Activated CD4-positive, alpha-beta T cell treated with anti-CD3 and anti-CD28 coated beads, Interleukin-2, amount 10 ng/mL, durations not matched to agents 24 days and 14 days (primary cell): ENCODE measurements around the gene SCN2B. TPM values are rescaled to one million over a fixed set of nuclear protein-coding genes. Genes with fewer than 3 reads are reported as not detected.
A peak's percentile ranks its signal among the peaks of the same experiment; 100 is the strongest.

Experiments used
- DNase-seq: peaks from one replicate; pipeline ENCODE4 v3.0.0; 2022
- H3K27ac Mint-ChIP-seq: one replicate; pipeline ENCODE4 v1.8.0; 2022; ENCODE audit warnings: mild to moderate bottlenecking, mixed read lengths
- H3K27me3 Mint-ChIP-seq: one replicate; pipeline ENCODE4 v1.8.0; 2022; ENCODE audit warnings: mixed read lengths
- H3K36me3 Mint-ChIP-seq: one replicate; pipeline ENCODE4 v1.8.0; 2022; ENCODE audit warnings: low read depth, mild to moderate bottlenecking, mixed read lengths
- H3K4me1 Mint-ChIP-seq: one replicate; pipeline ENCODE4 v1.8.0; 2021; ENCODE audit warnings: mixed read lengths
- H3K4me3 Mint-ChIP-seq: one replicate; pipeline ENCODE4 v1.8.0; 2022; ENCODE audit warnings: mild to moderate bottlenecking, moderate library complexity, mixed read lengths
- H3K9me3 Mint-ChIP-seq: one replicate; pipeline ENCODE4 v1.8.0; 2021; ENCODE audit warnings: mixed read lengths
- intact Hi-C: fragments of 100-400 bp; cut with micrococcal nuclease; formaldehyde crosslinking; loops from one replicate; pipeline ENCODE4 v1.15.1; 2023
- total RNA-seq: library from RNA; stranded (reverse); gene quantifications from 2 replicates; pipeline ENCODE4 v1.2.3, GENCODE V29; 2022

The SCN2B gene, protein sequence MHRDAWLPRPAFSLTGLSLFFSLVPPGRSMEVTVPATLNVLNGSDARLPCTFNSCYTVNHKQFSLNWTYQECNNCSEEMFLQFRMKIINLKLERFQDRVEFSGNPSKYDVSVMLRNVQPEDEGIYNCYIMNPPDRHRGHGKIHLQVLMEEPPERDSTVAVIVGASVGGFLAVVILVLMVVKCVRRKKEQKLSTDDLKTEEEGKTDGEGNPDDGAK
- total RNA-seq: 0.02 and 0.05 TPM in 2 replicates

DNA sequence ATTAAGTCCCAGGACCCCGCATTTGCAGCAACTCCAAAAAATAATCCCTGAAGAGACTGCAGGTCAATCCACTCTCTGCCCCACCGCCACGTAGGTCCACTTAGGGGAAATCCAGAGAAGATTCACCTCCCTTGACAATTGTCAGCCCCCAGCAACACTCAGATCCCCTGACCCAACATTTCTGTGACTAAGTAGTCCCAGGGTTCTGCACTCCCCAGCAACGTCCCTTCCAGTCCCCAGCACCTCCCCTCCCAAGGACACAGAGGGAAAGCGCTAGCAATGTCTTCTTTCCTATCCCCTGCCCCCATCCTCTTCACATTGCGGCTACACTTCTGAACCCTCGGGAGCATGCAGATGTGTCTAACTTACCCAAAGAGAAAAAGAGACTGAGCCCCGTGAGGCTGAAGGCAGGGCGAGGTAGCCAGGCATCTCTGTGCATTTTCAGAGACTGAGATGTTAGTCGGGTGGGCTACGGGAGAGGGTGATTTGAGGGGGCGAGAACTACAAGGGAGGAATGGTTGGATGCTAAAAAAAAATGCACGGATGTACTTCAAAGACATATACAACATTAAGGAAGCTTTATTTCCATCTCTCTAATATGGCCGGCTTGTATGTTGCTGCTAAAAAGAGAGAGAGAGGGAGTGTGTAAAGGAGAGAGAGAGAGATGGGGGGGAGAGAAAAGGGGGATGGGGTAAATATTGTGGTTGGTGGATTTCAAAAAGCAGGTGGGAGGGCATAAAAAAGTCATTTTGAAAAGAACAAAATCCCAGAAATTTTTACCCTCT is at the start of gene SCN2B:
Gene SCN2B (minus strand): TSS at position 647 of the 785 bp plus-strand sequence. CDS start 208 bp downstream, at position 439.
- peaks cover 8% of the 10 kb centered on the region for H3K4me1 Mint-ChIP-seq
- intact Hi-C loops: loop anchor here (10.0 kb wide), 1 partner anchor 371 kb away; no protein-coding TSS in a partner anchor
- no peaks in the 10 kb centered on the region for H3K9me3 Mint-ChIP-seq
- no peak for DNase-seq
- H3K27ac Mint-ChIP-seq: no peak within 1 kb of the TSS
- H3K27me3 Mint-ChIP-seq: peaks cover 20% of the 10 kb centered on the region
- no peak within 1 kb of the TSS for H3K4me3 Mint-ChIP-seq
- no peaks in the 10 kb centered on the region for H3K36me3 Mint-ChIP-seq

DNA sequence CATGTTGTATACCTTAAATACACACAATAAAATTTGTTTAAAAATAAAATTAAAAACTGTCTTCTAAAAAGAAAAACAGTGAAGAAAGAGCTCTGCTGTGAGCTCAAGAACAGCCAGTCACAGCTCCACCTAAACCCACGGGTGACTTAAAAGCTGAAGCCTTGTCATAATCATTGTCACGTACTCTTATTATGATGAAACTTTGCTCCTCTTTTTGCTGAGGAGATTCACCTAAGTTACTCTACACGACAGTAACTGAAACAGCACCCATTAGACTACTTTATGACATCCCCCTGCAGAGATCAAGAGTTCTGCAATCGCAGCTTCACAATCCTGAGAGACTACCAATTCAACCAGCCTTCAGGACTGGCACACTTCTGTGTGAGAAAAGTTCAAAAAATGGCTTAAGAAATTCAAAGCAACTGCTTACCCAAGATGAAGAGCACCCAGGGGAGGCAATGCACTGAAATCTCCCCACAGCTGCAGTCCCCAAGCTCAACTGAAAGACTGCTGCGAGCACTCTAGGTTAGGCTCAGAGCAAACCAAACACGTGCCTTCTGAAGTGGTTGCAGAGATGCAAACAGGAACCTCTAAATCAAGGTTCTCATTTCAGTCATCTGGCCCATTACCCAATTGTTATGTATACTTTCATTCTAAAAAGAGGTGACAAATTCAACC is 48.2 kb upstream of the SCN2B start, which contains the start of gene JAML:
Gene JAML (minus strand): TSS at position 501 of the 678 bp plus-strand sequence. CDS start 10,145 bp downstream, outside the sequence.
- Mint-ChIP-seq H3K36me3 (peaks cover 80% of the 10 kb centered on the region), H3K4me1 (peaks cover 77% of the 10 kb centered on the region), H3K27ac (peak within 1 kb of the TSS; percentile 96), H3K4me3 (peak within 1 kb of the TSS; percentile 91), H3K9me3 (peaks cover 6% of the 10 kb centered on the region), H3K27me3 (no peaks in the 10 kb centered on the region)
- DNase-seq: peak; percentile 92
- intact Hi-C loops: loop anchor here (1.0 to 2.0 kb wide), 5 partner anchors 7 to 214 kb away; no protein-coding TSS in a partner anchor

DNA sequence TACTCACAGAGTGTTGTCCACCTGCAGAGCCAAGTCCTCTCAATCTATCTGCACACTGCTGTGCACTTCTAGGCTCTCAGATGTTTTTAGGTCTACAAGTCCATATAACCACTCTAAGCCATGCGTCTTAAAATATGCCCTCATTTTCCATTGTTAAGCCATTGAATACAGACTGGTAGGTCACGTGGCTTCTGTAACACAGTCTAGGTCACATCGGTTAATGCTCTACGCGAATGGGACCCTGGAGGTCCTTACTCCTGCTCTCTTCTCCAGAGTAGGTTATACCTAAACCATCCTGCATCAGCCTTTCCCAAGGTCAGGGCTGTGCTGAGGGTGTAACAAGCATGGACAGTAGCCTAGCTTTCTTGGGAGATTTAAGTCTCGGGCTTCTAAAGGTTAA is 47.6 kb upstream of the SCN2B start:
- no peaks in the 10 kb centered on the region for H3K27me3 Mint-ChIP-seq
- H3K4me1 Mint-ChIP-seq: peaks cover 78% of the 10 kb centered on the region
- H3K27ac Mint-ChIP-seq: peak overlapping the region; percentile 96
- H3K9me3 Mint-ChIP-seq: peaks cover 7% of the 10 kb centered on the region
- H3K36me3 Mint-ChIP-seq: peaks cover 80% of the 10 kb centered on the region
- peak overlapping the region; percentile 91 for H3K4me3 Mint-ChIP-seq
- intact Hi-C loops: loop anchor here (1.0 to 2.0 kb wide), 4 partner anchors 8 to 215 kb away; no protein-coding TSS in a partner anchor
- DNase-seq: peak; percentile 77

DNA sequence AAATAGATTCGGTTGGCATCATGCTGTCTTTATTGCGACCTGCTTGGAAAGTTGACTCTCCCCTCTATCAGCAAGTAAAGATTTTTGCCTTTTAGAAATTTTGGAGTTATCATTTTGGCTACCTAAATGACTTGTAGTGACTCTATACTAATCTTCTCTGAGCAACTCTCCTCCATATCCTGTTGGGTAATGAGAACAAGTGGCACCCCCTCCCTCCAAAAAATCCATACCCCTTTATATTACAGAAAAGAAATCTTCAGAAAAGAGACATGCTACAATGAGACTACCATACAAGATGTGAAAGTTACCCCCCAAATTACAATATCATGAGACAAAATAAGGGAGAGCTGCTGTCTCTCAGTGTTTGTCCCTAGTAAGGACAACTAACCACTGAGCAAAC is 47.1 kb upstream of the SCN2B start:
- intact Hi-C loops: no loop called here
- Mint-ChIP-seq H3K36me3 (peaks cover 81% of the 10 kb centered on the region), H3K4me3 (peak overlapping the region; percentile 91), H3K27me3 (no peaks in the 10 kb centered on the region), H3K9me3 (peaks cover 10% of the 10 kb centered on the region), H3K27ac (peak overlapping the region; percentile 96), H3K4me1 (peaks cover 80% of the 10 kb centered on the region)
- DNase-seq: peak; percentile 59

DNA sequence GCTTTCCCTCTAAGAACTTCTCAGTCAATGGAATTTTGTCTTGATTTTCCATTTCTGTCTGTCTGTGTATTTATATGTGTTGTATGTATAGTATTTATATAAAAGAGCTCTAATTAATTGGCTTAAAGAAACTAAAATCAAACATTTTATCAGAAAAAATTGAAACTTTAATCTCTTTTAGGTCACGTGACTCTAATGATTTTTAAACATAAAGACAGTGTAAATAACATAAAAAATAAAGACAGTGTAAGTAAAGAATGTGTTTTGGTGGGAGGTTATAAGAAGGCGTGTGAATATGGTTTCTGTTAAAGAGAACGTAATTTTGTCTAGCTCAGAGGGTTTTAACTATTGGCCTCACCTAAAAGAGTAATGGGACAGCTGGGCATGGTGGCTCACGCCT is 46.0 kb upstream of the SCN2B start:
- Mint-ChIP-seq H3K36me3 (peaks cover 77% of the 10 kb centered on the region), H3K4me3 (peak overlapping the region; percentile 78), H3K4me1 (peaks cover 79% of the 10 kb centered on the region), H3K9me3 (peaks cover 10% of the 10 kb centered on the region), H3K27me3 (no peaks in the 10 kb centered on the region), H3K27ac (peak overlapping the region; percentile 93)
- no peak for DNase-seq
- intact Hi-C loops: no loop called here

DNA sequence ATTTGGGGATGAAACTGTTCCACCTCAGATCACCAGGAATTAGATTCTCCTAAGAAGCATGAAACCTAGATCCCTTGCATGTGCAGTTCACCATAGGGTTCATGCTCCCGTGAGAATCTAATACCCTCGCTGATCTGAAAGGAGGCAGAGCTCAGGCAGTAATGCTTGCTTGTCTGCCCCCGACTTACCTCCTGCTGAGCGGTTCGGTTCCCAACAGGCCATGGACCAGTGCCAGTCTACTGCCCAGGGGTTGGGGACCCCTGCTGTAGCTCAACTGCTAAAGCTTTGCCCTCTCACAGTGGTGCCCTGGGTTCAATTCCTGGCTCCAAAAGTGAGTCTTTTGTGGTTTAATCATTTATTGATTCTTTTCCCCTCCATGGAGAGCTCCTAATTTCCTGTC is 45.0 kb upstream of the SCN2B start:
- Mint-ChIP-seq H3K27ac (peak overlapping the region; percentile 100), H3K4me1 (peaks cover 81% of the 10 kb centered on the region), H3K27me3 (no peaks in the 10 kb centered on the region), H3K4me3 (peak overlapping the region; percentile 88), H3K36me3 (peaks cover 67% of the 10 kb centered on the region), H3K9me3 (peaks cover 10% of the 10 kb centered on the region)
- intact Hi-C loops: no loop called here
- peak; percentile 60 for DNase-seq

DNA sequence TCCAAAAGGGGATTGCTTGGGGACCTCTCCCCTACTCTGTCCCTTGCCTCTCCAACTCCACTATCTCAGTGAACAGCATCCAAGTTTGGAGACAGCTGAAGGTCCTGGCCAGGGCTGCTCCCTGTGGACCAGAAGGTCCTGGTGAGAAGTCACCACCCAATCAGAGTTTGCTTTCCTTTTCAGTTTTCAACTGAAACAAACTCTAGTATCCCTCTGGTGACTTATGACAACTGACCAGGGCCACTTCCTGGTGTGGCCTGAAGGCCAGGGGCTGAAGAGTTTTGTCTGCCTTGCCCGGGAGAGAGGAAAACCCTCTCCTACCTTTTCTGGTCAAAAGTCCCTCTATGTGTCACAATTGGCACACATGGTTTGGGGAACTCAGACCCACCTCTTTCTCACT is 43.3 kb upstream of the SCN2B start:
- intact Hi-C loops: loop anchor here (5.0 kb wide), 1 partner anchor 217 kb away; no protein-coding TSS in a partner anchor
- Mint-ChIP-seq H3K27me3 (no peaks in the 10 kb centered on the region), H3K36me3 (peaks cover 58% of the 10 kb centered on the region), H3K4me1 (peaks cover 75% of the 10 kb centered on the region), H3K9me3 (peaks cover 4% of the 10 kb centered on the region), H3K27ac (peak overlapping the region; percentile 100), H3K4me3 (peak overlapping the region; percentile 88)
- peak; percentile 71 for DNase-seq

DNA sequence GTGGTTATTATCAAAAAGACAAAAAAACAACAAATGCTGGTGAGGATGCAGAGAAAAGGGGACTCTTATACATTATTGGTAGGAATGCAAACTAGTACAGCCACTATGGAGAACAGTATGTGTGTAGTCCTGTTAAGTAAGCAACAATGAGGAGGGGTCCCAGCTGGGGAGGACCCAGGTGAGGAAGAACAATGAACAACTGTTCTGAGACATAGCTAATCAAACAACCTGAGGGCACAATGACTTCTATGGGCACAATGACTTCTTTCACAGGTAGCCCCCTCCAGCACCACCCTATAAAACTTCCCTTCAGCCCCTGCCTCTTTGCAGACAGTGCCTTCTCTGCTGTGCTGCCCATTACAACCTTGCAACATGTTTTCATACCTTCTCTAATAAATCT is 42.8 kb upstream of the SCN2B start:
- Mint-ChIP-seq H3K27ac (peak overlapping the region; percentile 100), H3K4me3 (peak overlapping the region; percentile 88), H3K9me3 (peaks cover 4% of the 10 kb centered on the region), H3K36me3 (peaks cover 60% of the 10 kb centered on the region), H3K27me3 (no peaks in the 10 kb centered on the region), H3K4me1 (peaks cover 77% of the 10 kb centered on the region)
- intact Hi-C loops: loop anchor here (5.0 kb wide), 1 partner anchor 217 kb away; no protein-coding TSS in a partner anchor
- DNase-seq: no peak

DNA sequence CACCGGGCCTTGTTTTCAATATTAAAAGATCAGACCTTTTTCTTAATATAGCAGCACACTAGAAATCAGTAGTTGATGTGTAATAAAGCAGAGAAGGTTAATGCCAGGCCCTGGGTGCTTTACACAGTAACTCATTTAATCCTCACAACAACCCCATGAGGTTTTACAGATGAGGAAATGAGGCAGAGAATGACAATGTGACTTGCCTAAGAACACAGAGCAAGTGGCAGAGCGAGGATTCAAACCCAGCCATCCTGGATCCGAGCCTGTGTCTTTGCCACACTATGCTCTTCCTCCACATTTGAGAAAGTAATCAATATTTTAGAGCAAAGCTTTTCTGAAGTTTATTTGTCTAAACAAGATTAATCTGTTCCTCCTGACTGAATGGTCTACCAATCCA is 41.1 kb upstream of the SCN2B start:
- H3K4me3 Mint-ChIP-seq: peak overlapping the region; percentile 86
- DNase-seq: peak; percentile 74
- peaks cover 60% of the 10 kb centered on the region for H3K36me3 Mint-ChIP-seq
- peaks cover 86% of the 10 kb centered on the region for H3K4me1 Mint-ChIP-seq
- intact Hi-C loops: loop anchor here (1.0 to 5.0 kb wide), 8 partner anchors 8 to 215 kb away; partner anchors contain the start of genes CD3E, JAML and MPZL3
- peaks cover 4% of the 10 kb centered on the region for H3K9me3 Mint-ChIP-seq
- H3K27me3 Mint-ChIP-seq: no peaks in the 10 kb centered on the region
- H3K27ac Mint-ChIP-seq: peak overlapping the region; percentile 100

DNA sequence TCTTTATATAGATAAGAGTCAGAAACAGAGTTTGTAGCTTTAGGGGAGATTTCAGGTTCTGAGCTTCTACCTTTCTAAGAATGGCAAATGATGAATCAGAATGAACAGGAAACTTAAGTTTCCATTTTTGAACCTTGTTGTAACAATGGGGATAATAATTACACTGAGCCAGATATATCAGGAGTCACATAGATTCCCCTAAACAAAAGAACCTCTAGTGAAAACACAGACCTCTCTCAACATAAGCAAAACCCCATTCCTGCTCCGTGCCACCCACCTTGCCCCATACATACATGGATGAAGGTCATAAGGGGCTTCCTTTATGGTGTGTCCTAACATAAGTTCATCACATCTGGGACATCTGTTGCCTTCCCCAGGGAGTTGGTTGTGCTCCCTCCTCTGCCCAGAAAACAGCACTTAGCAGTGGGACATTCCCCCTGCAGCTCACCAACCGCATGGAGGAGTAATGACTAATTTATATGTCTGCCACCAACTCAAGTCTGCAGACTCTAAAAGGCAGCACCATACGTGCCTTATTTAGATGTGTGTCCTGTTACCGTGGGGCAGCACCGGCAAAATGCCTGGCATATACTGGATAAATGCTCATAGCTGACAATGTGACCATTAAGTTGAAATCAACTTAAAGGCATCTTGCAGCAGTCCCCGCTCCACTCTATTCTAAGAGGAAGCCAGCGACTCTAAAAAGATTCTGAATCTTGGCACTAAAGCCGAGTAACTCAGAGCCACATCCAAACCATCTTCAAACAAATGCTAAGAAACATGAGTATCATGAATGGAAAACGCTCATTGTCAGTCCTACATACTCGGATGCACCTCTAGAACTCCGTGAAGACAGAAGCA is 40.4 kb upstream of the SCN2B start:
- peak; percentile 84 for DNase-seq
- H3K27me3 Mint-ChIP-seq: no peaks in the 10 kb centered on the region
- H3K27ac Mint-ChIP-seq: peak overlapping the region; percentile 100
- intact Hi-C loops: loop anchor here (1.0 to 5.0 kb wide), 8 partner anchors 8 to 215 kb away; partner anchors contain the start of genes CD3E, JAML and MPZL3
- peaks cover 62% of the 10 kb centered on the region for H3K36me3 Mint-ChIP-seq
- H3K4me1 Mint-ChIP-seq: peaks cover 87% of the 10 kb centered on the region
- H3K9me3 Mint-ChIP-seq: peaks cover 4% of the 10 kb centered on the region
- peak overlapping the region; percentile 86 for H3K4me3 Mint-ChIP-seq

DNA sequence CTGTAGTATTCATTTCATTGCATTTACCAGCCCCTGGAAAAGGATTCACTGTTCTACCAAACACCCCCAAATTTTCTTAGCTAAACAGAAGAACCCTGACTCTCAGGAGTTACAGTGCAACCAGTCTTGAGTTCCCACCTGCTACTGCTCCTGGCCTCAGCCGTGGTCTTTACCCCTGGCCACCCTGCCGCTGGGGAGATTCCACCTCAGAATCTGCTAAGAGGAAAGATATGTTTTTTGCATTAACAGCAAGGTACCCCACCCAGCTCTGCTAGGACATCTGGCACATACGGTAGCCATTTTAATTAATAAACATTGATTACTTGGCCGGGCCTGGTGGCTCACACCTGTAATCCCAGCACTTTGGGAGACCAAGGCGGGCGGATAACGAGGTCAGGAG is 39.3 kb upstream of the SCN2B start:
- H3K4me1 Mint-ChIP-seq: peaks cover 83% of the 10 kb centered on the region
- no peaks in the 10 kb centered on the region for H3K27me3 Mint-ChIP-seq
- peaks cover 4% of the 10 kb centered on the region for H3K9me3 Mint-ChIP-seq
- DNase-seq: peak; percentile 62
- peak overlapping the region; percentile 86 for H3K4me3 Mint-ChIP-seq
- H3K27ac Mint-ChIP-seq: peak overlapping the region; percentile 100
- peaks cover 68% of the 10 kb centered on the region for H3K36me3 Mint-ChIP-seq
- intact Hi-C loops: loop anchor here (2.0 to 5.0 kb wide), 2 partner anchors 89 to 213 kb away; partner anchors contain the start of gene CD3E

DNA sequence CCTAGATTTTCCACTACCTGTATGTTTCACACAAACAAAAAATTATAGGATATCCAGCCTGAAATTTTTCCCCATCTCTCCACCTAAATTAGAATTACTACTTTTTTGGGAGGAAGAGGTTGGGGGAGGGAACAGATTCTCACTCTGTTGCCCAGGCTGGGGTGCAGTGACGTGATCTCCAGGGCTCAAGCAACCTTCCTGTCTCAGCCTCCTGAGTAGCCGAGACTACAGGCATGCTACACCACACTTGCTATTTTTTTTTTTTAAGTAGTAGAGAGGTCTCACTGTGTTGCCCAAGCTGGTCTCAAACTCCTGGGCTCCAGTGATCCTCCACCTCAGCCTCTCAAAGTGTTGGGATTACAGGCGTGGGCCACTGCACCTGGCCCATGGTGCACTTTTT is 38.8 kb upstream of the SCN2B start:
- Mint-ChIP-seq H3K9me3 (peaks cover 4% of the 10 kb centered on the region), H3K27me3 (no peaks in the 10 kb centered on the region), H3K36me3 (peaks cover 70% of the 10 kb centered on the region), H3K4me3 (peak overlapping the region; percentile 86), H3K27ac (peak overlapping the region; percentile 100), H3K4me1 (peaks cover 82% of the 10 kb centered on the region)
- peak; percentile 81 for DNase-seq
- intact Hi-C loops: loop anchor here (5.0 kb wide), 1 partner anchor 213 kb away; no protein-coding TSS in a partner anchor
